T follicular helper cell (primary cell): ENCODE results near the gene DHODH.
"Not testable (repeated sequence)": the region's sequence is repeated elsewhere in the genome, so short reads cannot be mapped to it uniquely, and the experiment has no call there.

Source experiments
- DNase-seq: peaks from one replicate; pipeline ENCODE4 v3.0.0-alpha.2; 2020; ENCODE audit warnings: low read depth

Gene DHODH

DNA sequence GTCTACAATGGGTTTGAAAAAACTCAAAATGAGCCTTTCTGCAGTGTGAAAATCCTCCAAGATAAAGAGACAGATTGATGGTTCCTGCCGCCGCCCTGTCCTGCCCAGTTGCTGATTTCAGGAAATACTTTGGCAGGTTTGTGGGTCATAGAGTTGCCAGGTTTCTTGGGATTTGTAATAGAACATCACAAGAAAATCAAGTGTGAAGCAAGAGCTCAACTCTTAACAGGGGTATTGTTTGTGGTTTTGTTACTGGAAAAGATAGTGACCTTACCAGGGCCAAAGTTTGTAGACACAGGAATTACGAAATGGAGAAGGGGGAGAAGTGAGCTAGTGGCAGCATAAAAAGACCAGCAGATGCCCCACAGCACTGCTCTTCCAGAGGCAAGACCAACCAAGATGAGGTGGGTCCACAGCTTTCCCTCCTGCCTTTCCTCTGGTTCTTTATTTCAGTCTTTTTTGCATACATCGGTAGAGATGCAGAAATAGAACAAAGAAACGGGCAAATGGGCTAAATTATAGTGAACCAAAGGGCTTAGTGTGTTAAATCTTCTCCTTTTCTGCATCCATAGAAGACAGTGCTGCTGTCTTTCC is 45.8 kb downstream of the DHODH start, which contains the start of gene HP:
Gene HP (plus strand): TSS at position 252 of the 594 bp plus-strand sequence. CDS start 148 bp downstream, at position 400.
- DNase-seq: not testable (repeated sequence)

DNA sequence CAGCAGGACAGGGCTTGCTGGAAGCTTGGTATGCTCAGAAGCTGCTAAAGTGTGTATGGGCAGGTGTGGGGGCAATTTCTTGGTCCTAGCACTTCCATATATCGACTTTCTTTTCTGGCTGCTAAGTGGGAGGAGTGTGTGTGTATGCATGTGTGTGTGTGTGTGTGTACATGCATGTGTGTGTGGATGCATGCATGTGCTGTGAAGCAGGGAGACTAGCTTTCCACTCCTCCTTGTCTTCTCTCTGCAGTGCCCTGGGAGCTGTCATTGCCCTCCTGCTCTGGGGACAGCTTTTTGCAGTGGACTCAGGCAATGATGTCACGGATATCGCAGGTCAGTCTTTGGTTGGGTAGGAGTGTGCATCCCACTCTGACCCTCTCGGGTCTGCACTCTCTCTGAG is 47.4 kb downstream of the DHODH start:
- no peak for DNase-seq

DNA sequence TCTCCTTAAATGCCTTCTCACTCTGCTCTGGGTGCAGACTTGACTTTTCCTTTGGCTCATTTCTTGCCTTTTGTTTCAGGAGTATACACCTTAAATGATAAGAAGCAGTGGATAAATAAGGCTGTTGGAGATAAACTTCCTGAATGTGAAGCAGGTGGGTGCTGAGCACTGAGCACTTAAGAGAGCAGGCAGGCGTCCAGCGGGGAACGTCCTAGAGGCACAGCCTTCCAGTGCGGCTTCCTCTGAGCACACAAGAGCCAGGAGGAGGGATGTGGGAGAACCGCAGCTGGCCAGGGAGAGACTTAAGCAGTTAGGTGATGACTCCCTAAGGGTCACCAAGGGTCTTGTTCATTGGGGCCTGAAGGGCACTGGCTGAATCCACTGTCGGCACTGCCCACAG is 48.8 kb downstream of the DHODH start:
- not testable (repeated sequence) for DNase-seq

DNA sequence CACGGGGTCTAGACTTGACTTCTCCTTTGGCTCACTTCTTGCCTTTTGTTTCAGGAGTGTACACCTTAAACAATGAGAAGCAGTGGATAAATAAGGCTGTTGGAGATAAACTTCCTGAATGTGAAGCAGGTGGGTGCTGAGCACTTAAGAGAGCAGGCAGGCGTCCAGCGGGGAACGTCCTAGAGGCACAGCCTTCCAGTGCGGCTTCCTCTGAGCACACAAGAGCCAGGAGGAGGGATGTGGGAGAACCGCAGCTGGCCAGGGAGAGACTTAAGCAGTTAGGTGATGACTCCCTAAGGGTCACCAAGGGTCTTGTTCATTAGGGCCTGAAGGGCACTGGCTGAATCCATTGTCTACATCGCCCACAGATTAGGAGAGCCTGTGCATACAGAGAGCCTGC is 50.5 kb downstream of the DHODH start:
- DNase-seq: not testable (repeated sequence)

DNA sequence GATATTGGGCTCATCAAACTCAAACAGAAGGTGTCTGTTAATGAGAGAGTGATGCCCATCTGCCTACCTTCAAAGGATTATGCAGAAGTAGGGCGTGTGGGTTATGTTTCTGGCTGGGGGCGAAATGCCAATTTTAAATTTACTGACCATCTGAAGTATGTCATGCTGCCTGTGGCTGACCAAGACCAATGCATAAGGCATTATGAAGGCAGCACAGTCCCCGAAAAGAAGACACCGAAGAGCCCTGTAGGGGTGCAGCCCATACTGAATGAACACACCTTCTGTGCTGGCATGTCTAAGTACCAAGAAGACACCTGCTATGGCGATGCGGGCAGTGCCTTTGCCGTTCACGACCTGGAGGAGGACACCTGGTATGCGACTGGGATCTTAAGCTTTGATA is 51.9 kb downstream of the DHODH start:
- no peak for DNase-seq

DNA sequence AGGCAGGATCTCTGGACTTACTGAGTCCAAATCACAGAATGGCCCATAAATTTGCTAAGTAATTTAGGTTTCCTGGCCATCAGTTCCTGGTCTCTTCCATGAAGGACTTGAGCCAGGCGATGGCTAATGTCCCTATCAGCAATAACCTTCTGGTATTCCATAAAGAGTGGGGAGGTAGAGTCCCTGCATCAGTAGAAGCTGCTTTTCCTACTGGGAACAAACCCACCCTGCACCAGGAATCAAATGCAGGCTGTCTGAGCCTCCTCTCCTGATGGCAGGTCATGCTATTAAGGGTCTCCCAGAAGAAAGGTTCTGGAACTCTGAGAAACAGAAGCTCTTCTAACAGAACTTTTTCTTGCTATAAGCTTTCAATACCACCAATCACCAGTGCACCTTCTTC is 53.0 kb downstream of the DHODH start:
- no peak for DNase-seq

DNA sequence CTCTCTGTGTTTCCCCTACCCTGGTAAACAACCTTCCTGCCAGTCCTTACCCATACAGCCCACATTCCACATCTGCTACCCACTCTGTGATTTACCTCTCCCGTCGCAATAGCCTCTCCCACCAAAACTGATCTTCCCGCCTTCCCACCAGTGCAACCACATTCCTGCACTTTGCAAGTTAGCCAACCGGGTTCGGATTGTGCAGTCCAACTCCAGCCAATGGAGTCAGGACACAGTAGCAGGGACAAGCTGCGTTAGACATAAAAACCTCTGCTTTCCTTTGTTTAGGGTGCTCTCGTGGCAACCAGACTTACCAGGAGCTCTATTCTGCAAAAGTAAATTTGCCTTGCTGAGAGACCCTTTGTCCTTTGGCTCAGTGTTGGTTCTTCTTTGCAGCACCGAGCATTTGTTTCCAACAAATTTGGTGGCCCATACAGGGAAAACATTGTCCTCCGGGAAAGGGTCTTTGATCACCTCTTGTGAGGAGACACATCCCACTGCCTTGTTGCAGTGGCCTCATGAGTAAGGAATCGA is 55.9 kb downstream of the DHODH start:
- no peak for DNase-seq

DNA sequence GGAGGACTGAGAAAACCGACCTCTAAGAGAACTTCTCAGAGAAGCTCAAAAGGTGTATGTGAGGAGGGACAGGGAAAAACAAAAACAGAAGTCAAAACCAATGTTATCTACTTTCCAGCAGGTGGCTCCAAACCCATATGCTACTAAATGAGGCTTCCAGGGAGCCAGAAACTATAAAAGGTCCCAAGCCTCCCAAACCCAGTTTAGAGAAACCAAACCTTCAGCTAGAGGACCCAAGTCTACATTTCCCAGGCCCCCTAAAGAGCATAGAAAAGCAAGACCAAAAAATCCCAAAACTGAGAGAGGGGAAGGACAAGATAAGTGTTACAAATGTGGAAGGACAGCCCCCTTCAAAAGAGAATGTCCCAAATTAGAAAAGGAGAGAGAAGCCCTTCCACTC is 58.2 kb downstream of the DHODH start:
- DNase-seq: no peak

DNA sequence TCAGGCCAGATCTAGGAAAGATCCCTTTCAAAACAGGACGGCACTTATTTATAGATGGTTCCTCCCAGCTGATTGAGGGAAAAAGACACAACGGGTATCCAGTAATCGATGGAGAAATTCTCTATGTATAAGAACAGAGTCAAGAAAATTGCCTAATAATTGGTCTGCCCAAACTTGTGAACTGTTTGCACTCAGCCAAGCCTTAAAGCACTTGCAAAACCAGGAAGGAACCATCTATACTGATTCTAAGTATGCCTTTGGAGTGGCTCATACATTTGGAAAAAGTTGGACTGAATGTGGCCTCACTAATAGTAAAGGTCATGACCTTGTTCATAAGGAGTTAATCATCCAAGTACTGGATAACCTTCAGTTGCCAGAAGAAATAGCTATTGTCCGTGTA is 60.4 kb downstream of the DHODH start:
- no peak for DNase-seq

DNA sequence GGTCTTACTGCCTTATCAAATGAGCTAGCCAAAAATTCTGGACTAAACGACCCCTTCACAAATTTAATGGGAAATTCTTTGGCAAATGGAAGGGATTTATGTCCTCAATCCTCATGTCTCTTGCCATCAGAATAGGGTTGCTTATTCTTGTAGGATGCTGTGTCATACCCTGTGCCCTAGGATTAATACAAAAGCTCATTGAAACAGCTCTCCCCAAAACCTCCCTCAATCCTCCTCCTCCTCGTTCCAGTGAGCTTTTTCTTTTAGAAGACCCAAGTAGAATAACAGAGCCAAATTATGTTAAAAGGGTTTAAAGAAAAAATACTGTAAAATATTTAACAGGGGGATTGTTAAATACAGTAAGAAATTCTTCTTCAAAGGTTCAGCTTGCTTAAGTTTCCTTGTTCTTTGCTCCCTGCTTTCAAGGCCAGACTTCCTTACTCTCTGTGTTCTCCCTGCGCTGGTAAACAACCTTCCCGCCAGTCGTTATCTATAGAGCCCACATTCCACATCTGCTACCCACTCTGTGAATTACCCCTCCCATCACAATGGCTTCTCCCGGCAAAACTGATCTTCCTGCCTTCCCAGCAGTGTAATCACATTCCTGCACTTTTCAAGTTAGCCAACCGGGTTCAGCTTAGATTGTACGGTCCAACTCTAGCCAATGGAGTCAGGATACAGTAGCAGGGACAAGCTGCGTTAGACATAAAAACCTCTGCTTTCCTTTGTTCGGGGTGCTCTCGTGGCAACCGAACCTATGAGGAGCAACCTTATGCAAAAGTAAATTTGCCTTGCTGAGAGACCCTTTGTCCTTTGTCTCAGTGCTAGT is 64.2 kb downstream of the DHODH start:
- DNase-seq: no peak

DNA sequence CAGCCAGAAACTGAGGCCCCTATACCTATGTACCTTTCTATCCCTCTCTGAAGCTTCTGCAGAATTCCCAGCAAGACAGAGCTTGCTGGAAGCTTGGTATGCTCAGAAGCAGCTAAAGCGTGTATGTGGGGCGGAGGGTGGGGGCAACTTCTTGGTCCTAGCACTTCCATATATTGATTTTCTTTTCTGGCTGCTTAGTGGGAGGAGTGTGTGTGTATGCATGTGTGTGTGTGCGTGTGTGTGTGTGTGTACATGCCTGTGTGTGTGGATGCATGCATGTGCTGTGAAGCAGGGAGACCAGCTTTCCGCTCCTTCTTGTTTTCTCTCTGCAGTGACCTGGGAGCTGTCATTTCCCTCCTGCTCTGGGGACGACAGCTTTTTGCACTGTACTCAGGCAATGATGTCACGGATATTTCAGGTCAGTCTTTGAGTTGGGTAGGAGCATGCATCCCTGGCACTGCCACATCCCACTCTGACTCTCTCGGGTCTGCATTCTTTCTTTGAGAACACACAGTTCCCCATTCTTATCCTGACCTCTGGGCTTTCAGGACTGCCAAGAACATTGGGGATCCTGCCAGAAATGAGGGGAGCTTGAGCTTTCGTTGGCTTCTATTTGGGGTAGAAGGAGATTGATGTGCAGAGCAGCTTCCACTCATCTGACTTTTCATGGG is 65.2 kb downstream of the DHODH start:
- no peak for DNase-seq

DNA sequence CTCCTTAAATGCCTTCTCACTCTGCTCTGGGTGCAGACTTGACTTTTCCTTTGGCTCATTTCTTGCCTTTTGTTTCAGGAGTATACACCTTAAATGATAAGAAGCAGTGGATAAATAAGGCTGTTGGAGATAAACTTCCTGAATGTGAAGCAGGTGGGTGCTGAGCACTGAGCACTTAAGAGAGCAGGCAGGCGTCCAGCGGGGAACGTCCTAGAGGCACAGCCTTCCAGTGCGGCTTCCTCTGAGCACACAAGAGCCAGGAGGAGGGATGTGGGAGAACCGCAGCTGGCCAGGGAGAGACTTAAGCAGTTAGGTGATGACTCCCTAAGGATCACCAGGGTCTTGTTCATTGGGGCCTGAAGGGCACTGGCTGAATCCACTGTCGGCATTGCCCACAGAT is 66.5 kb downstream of the DHODH start:
- not testable (repeated sequence) for DNase-seq
